Vagina (tissue), 2 donors: Measurements from ENCODE around the gene TSPAN32.

Experiments
- CTCF ChIP-seq, 3 experiments: fragments of 450-650 bp in 2 of 3; fragments of 200-600 bp in 1 of 3; sonication (generic) in 1 of 3; IDR thresholded peaks; one replicate each; pipeline ENCODE4 v1.5.1; 2017 to 2019; ENCODE audit warnings: antibody characterized with exemption in 3 of 3, mild to moderate bottlenecking in 2 of 3, moderate library complexity in 2 of 3
- POLR2A ChIP-seq, 2 donors: fragments of 450-650 bp; IDR thresholded peaks; one replicate each; pipeline ENCODE4 v1.6.1; 2017; ENCODE audit warnings: antibody characterized with exemption in 2 of 2, mild to moderate bottlenecking in 2 of 2, moderate library complexity in 2 of 2
- POLR2AphosphoS5 ChIP-seq, 2 donors: sonication (generic); formaldehyde crosslinking; IDR thresholded peaks; one replicate each; pipeline ENCODE4 v1.9.0; 2017; ENCODE audit warnings: antibody characterized with exemption in 2 of 2, mild to moderate bottlenecking in 2 of 2, low read depth in 1 of 2; ENCODE audit not compliant: insufficient read depth in 1 of 2

DNA sequence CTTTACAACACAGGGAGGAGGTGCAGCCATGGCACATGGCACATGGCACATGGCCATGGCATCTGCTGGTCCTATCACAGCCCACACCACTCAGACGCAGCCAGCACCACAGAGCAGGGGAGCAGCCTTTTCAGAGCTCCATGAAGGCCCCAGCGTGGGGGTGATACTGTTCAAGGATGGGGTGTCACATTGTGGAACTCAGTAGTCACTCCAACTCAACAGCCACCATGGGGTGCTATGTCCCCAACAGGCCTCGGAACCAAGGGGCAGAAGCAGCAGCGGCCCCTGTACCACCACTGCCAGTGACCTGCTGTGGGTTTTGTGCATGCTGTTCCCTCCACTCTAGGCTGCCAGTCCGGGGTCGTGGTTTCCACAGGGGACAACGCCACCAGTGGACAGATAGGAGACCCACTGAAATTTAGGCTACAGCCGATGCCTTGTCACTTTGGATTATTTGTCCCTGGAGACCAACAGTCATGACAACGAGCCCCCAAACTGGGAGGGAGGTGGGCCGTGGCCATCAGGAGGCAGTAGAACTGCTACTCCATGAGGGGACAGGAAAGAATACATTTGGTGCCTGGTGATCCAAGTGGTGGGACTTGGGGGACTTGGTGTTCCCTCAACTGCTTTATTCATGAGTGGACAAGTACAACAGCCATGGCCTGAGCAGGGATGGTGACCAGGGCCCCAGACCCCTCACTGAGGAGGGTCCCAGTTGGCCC, 44.9 kb downstream of the TSPAN32 start:
- no peak for TF ChIP-seq POLR2AphosphoS5 (IDR thresholded peaks at IDR 0.05; ENCODE audit: insufficient read depth in 1 of 2, low read depth in 1 of 2)
- TF ChIP-seq CTCF (IDR thresholded peaks at IDR 0.05): no peak
- TF ChIP-seq POLR2A (IDR thresholded peaks at IDR 0.05): no peak
